K562 (cell line): ENCODE data around the gene CLSTN1. TPM values are rescaled to one million over a fixed set of nuclear protein-coding genes. Genes with fewer than 3 reads are reported as not detected.
A peak's percentile ranks its signal among the peaks of the same experiment; 100 is the strongest.

Experiments
- BRF1 ChIP-seq: IDR thresholded peaks from 3 replicates; pipeline ENCODE4 v1.6.1; 2011; ENCODE audit warnings: borderline replicate concordance, mild to moderate bottlenecking; ENCODE audit not compliant: insufficient read length; ENCODE audit errors: extremely low read depth
- DPF2 ChIP-seq: fragments of 450-650 bp; IDR thresholded peaks from 2 replicates; pipeline ENCODE4 v1.6.1; 2016
- ETV5 ChIP-seq: sonication (generic); formaldehyde crosslinking; IDR thresholded peaks from 2 replicates; pipeline ENCODE4 v1.4.0; 2020; ENCODE audit warnings: low read depth, mild to moderate bottlenecking, missing genetic modification reagents
- GATAD2B ChIP-seq: fragments of 450-650 bp; IDR thresholded peaks from 2 replicates; pipeline ENCODE4 v1.6.1; 2017; ENCODE audit warnings: mild to moderate bottlenecking, borderline replicate concordance
- MECOM ChIP-seq: fragments of 250-450 bp; sonication (Bioruptor Pico); IDR thresholded peaks from 2 replicates; pipeline ENCODE4 v1.8.0; 2022; ENCODE audit warnings: inconsistent platforms
- MYC ChIP-seq, 2 experiments: fragments of 250-450 bp in 1 of 2; sonication (Bioruptor Pico) in 1 of 2; IDR thresholded peaks; 2 replicates each; pipeline versions ENCODE4 v1.5.1 to v1.6.1; 2012 to 2021; ENCODE audit warnings: low read depth in 2 of 2, borderline replicate concordance in 1 of 2, improper control_type of control experiment in 1 of 2, low read length in 1 of 2, mild to moderate bottlenecking in 1 of 2, moderate library complexity in 1 of 2
- SMAD4 ChIP-seq: fragments of 250-450 bp; sonication (Bioruptor Pico); conservative IDR thresholded peaks from 2 replicates; pipeline ENCODE4 v1.8.0; 2021; ENCODE audit warnings: inconsistent platforms, mild to moderate bottlenecking, moderate library complexity
- ZNF707 ChIP-seq: fragments of 250-450 bp; sonication (Bioruptor Pico); conservative IDR thresholded peaks from 2 replicates; pipeline ENCODE4 v1.8.0; 2022; ENCODE audit warnings: inconsistent platforms, mild to moderate bottlenecking, moderate library complexity
- polyA plus RNA-seq, 8 experiments: library from polyadenylated mRNA; depleted of rRNA in 4 of 8; stranded (reverse) in 5 of 8; unstranded in 3 of 8; fragments of >200 nt; fragmentation: Nextera tagmentation in 2 of 8; fragmentation: Illumina TruSeq in 1 of 8; extraction: Ambion mirVana in 2 of 8; extraction: Trizol in 1 of 8; gene quantifications; 2 replicates each; pipeline versions ENCODE4 v1.2.1 to v1.2.3, GENCODE V29; 2011 to 2014; ENCODE audit warnings: inconsistent platforms in 1 of 8, missing spikeins in 1 of 8
- total RNA-seq, 7 experiments: library from RNA; depleted of rRNA in 6 of 7; stranded (reverse); fragments of >200 nt in 6 of 7; fragmentation: Illumina TruSeq in 2 of 7; extraction: Trizol in 2 of 7; gene quantifications; 2 replicates each; pipeline versions ENCODE4 v1.2.1 to v1.2.3, GENCODE V29; 2011 to 2021; ENCODE audit warnings: low replicate concordance in 1 of 7
- TF ChIP-seq, protein P1 (sequence below), 3 experiments: fragments of 200-800 bp in 1 of 3; sonication (Bioruptor generic) in 1 of 3; sonication (generic) in 1 of 3; formaldehyde crosslinking in 1 of 3; IDR thresholded peaks; 2 replicates each; pipeline versions ENCODE4 v1.6.1 to v1.8.0; 2016 to 2022; ENCODE audit warnings: mild to moderate bottlenecking in 2 of 3, missing compliant biosample characterization in 2 of 3, missing genetic modification characterization in 2 of 3, missing genetic modification reagents in 1 of 3
- TF ChIP-seq, protein P2 (sequence below): sonication (generic); formaldehyde crosslinking; IDR thresholded peaks from 2 replicates; pipeline ENCODE4 v1.8.0; 2022; ENCODE audit warnings: mild to moderate bottlenecking, low read depth, missing genetic modification reagents
- TF ChIP-seq, protein P3 (sequence below), 2 experiments: fragments of 450-650 bp; formaldehyde crosslinking in 1 of 2; IDR thresholded peaks; 2 replicates each; pipeline versions ENCODE4 v1.4.0 to v1.6.1; 2014 to 2020; ENCODE audit warnings: mild to moderate bottlenecking in 2 of 2, borderline replicate concordance in 1 of 2, low read depth in 1 of 2
- TF ChIP-seq, protein P4 (sequence below): fragments of 250-450 bp; sonication (Bioruptor Pico); IDR thresholded peaks from 2 replicates; pipeline ENCODE4 v1.5.0; 2022; ENCODE audit warnings: mild to moderate bottlenecking

The CLSTN1 gene
- total and polyA plus RNA-seq, 9 of the 15 experiments (the other 6 are each of a cell fraction or from before 2014, with no cell fraction given): 1.1 to 32.5 (median 13.3) TPM

DNA sequence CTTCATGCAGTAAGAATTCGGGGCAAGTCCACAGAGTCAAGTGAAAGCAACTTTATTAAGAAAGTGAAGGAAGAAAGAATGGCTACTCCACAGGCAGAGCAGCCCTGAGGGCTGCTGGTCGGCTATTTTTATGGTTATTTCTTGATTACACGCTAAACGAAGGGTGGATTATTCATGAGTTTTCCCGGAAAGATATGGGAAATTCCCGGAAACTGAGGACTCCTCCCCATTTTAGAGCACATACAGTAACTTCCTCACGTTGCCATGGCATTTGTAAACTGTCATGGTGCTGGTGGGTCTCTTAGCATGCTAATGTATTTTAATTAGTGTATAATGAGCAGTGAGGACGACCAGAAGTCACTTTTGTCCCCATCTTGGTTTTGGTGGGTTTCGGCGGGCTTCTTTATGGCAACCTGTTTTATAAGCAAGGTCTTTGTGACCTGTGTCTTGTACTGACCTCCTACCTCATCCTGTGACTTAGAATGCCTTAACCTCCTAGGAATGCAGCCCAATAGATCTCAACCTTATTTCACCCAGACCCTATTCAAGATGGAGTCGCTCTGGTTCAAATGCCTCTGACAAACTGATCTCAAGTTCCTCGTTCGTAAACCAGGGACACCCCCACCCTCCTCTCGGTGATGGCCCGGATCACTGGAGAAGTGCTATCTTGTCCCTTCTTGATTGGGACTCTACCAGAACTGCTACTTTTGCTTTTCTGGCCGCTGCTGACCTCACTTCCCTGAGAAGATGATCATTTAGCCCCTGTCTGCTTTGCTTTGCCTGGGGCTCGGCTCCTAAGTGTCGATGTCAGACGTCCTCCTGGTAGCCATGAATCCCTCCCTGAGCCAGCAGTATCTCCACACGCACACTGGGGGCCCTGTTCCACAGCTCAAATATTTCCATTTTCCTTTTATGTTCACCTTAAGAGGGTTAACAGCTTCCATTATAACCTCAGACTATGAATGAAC, 48.8 kb downstream of the CLSTN1 start (continued):
- TF ChIP-seq, protein P1, sequence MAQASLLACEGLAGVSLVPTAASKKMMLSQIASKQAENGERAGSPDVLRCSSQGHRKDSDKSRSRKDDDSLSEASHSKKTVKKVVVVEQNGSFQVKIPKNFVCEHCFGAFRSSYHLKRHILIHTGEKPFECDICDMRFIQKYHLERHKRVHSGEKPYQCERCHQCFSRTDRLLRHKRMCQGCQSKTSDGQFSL (CRISPR knock-in tag; IDR thresholded peaks at IDR 0.05): no peak
- TF ChIP-seq, protein P1 (tag; IDR thresholded peaks at IDR 0.05): peak in 1 of 2 experiments; percentile 94; a peak in 2 of 4 replicates
- TF ChIP-seq BRF1 (no peak), DPF2 (no peak), MECOM (CRISPR knock-in tag) (peak; percentile 92), ETV5 (CRISPR knock-in tag) (no peak), SMAD4 (CRISPR knock-in tag) (peak; percentile 94), GATAD2B (no peak), MYC (IDR thresholded peaks at IDR 0.05; ENCODE audit: low read depth, low read length) (no peak), MYC (CRISPR knock-in tag; IDR thresholded peaks at IDR 0.05; ENCODE audit: borderline replicate concordance, low read depth) (no peak), ZNF707 (CRISPR knock-in tag) (no peak)
- TF ChIP-seq, protein P2, sequence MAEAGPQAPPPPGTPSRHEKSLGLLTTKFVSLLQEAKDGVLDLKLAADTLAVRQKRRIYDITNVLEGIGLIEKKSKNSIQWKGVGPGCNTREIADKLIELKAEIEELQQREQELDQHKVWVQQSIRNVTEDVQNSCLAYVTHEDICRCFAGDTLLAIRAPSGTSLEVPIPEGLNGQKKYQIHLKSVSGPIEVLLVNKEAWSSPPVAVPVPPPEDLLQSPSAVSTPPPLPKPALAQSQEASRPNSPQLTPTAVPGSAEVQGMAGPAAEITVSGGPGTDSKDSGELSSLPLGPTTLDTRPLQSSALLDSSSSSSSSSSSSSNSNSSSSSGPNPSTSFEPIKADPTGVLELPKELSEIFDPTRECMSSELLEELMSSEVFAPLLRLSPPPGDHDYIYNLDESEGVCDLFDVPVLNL (CRISPR knock-in tag): no peak
- TF ChIP-seq, protein P3, sequence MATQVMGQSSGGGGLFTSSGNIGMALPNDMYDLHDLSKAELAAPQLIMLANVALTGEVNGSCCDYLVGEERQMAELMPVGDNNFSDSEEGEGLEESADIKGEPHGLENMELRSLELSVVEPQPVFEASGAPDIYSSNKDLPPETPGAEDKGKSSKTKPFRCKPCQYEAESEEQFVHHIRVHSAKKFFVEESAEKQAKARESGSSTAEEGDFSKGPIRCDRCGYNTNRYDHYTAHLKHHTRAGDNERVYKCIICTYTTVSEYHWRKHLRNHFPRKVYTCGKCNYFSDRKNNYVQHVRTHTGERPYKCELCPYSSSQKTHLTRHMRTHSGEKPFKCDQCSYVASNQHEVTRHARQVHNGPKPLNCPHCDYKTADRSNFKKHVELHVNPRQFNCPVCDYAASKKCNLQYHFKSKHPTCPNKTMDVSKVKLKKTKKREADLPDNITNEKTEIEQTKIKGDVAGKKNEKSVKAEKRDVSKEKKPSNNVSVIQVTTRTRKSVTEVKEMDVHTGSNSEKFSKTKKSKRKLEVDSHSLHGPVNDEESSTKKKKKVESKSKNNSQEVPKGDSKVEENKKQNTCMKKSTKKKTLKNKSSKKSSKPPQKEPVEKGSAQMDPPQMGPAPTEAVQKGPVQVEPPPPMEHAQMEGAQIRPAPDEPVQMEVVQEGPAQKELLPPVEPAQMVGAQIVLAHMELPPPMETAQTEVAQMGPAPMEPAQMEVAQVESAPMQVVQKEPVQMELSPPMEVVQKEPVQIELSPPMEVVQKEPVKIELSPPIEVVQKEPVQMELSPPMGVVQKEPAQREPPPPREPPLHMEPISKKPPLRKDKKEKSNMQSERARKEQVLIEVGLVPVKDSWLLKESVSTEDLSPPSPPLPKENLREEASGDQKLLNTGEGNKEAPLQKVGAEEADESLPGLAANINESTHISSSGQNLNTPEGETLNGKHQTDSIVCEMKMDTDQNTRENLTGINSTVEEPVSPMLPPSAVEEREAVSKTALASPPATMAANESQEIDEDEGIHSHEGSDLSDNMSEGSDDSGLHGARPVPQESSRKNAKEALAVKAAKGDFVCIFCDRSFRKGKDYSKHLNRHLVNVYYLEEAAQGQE (IDR thresholded peaks at IDR 0.05; ENCODE audit: borderline replicate concordance): no peak
- TF ChIP-seq, protein P3 (CRISPR knock-in tag; IDR thresholded peaks at IDR 0.05; ENCODE audit: low read depth): 0 out of 2 replicates have a peak, but pooled peaks have one; percentile 41
- TF ChIP-seq, protein P4, sequence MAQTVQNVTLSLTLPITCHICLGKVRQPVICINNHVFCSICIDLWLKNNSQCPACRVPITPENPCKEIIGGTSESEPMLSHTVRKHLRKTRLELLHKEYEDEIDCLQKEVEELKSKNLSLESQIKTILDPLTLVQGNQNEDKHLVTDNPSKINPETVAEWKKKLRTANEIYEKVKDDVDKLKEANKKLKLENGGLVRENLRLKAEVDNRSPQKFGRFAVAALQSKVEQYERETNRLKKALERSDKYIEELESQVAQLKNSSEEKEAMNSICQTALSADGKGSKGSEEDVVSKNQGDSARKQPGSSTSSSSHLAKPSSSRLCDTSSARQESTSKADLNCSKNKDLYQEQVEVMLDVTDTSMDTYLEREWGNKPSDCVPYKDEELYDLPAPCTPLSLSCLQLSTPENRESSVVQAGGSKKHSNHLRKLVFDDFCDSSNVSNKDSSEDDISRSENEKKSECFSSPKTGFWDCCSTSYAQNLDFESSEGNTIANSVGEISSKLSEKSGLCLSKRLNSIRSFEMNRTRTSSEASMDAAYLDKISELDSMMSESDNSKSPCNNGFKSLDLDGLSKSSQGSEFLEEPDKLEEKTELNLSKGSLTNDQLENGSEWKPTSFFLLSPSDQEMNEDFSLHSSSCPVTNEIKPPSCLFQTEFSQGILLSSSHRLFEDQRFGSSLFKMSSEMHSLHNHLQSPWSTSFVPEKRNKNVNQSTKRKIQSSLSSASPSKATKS (CRISPR knock-in tag): no peak
